A673 (cell line): ENCODE data around the gene RPS6KA2. TPM values are rescaled to one million over a fixed set of nuclear protein-coding genes. Genes with fewer than 3 reads are reported as not detected.

Source experiments
- BruUV-seq: library from RNA; stranded (reverse); fragments of 400-500 nt; replicated peaks from 2 replicates; lab custom pipeline; 2021; lab: Mats Ljungman, UMichigan
- CTCF ChIA-PET: fragments of 300-600 bp; sonication (Branson Sonifier 250); formaldehyde crosslinking; loops from one replicate; lab custom pipeline; 2022; ENCODE audit warnings: antibody characterized with exemption; lab: Charles Lee
- POLR2A ChIA-PET: fragments of 300-600 bp; sonication (Branson Sonifier 250); formaldehyde crosslinking; loops from one replicate; lab custom pipeline; 2022; ENCODE audit warnings: antibody characterized with exemption; ENCODE audit not compliant: low non-redundant PET; lab: Charles Lee
- DNase-seq: peaks from one replicate; pipeline ENCODE4 v3.0.0-alpha.2; 2015; ENCODE audit warnings: low spot score
- H3K27ac ChIP-seq: fragments of 200-600 bp; sonication (generic); 2 replicates; pipeline ENCODE4 v1.5.1; 2016; ENCODE audit warnings: mixed run types, low read depth, mild to moderate bottlenecking, mixed read lengths, antibody characterized with exemption, low read length; ENCODE audit not compliant: poor library complexity, severe bottlenecking
- H3K27me3 ChIP-seq: fragments of 200-600 bp; sonication (generic); replicated peaks from 2 replicates; pipeline ENCODE4 v1.6.1; 2017; ENCODE audit warnings: mixed run types, low read depth, mild to moderate bottlenecking, mixed read lengths, antibody characterized with exemption, low read length; ENCODE audit not compliant: insufficient read depth, poor library complexity
- H3K36me3 ChIP-seq: fragments of 200-600 bp; sonication (generic); 2 replicates; pipeline ENCODE4 v1.6.1; 2016; ENCODE audit warnings: mixed run types, mild to moderate bottlenecking, mixed read lengths, antibody characterized with exemption, low read length; ENCODE audit not compliant: insufficient read depth, poor library complexity, severe bottlenecking
- H3K4me1 ChIP-seq: fragments of 200-600 bp; sonication (generic); 2 replicates; pipeline ENCODE4 v1.6.1; 2017; ENCODE audit warnings: mixed run types, mild to moderate bottlenecking, mixed read lengths, antibody characterized with exemption, low read length; ENCODE audit not compliant: insufficient read depth, poor library complexity, severe bottlenecking
- H3K4me3 ChIP-seq: fragments of 200-600 bp; sonication (generic); 2 replicates; pipeline ENCODE4 v1.5.1; 2016; ENCODE audit warnings: low read depth, mixed run types, mild to moderate bottlenecking, mixed read lengths, low read length; ENCODE audit not compliant: poor library complexity, severe bottlenecking
- H3K9me3 ChIP-seq: fragments of 200-600 bp; sonication (generic); 2 replicates; pipeline ENCODE4 v1.6.1; 2016; ENCODE audit warnings: mixed run types, low read depth, mild to moderate bottlenecking, mixed read lengths, antibody characterized with exemption, low read length; ENCODE audit not compliant: poor library complexity, severe bottlenecking
- CTCF ChIP-seq: fragments of 300-800, 200-600 bp; sonication (generic); conservative IDR thresholded peaks from 2 replicates; pipeline ENCODE4 v1.5.1; 2017; ENCODE audit warnings: low read depth, mild to moderate bottlenecking, antibody characterized with exemption, low read length, moderate library complexity, mixed read lengths
- EZH2 ChIP-seq: fragments of 200-600 bp; sonication (generic); IDR thresholded peaks from 2 replicates; pipeline ENCODE4 v1.6.1; 2017; ENCODE audit warnings: borderline replicate concordance, low read depth, mild to moderate bottlenecking, mixed read lengths, antibody characterized with exemption, low read length; ENCODE audit not compliant: poor library complexity, severe bottlenecking
- intact Hi-C: fragments of 100-400 bp; cut with micrococcal nuclease; formaldehyde crosslinking; loops from one replicate; pipeline ENCODE4 v1.10.0; 2022; ENCODE audit not compliant: unreplicated experiment
- total RNA-seq: library from RNA; stranded (reverse); gene quantifications from 2 replicates; pipeline ENCODE4 v1.2.3, GENCODE V29; 2021

Gene RPS6KA2
- total RNA-seq, 1 experiment from 2014 or later = 30.1 TPM

DNA sequence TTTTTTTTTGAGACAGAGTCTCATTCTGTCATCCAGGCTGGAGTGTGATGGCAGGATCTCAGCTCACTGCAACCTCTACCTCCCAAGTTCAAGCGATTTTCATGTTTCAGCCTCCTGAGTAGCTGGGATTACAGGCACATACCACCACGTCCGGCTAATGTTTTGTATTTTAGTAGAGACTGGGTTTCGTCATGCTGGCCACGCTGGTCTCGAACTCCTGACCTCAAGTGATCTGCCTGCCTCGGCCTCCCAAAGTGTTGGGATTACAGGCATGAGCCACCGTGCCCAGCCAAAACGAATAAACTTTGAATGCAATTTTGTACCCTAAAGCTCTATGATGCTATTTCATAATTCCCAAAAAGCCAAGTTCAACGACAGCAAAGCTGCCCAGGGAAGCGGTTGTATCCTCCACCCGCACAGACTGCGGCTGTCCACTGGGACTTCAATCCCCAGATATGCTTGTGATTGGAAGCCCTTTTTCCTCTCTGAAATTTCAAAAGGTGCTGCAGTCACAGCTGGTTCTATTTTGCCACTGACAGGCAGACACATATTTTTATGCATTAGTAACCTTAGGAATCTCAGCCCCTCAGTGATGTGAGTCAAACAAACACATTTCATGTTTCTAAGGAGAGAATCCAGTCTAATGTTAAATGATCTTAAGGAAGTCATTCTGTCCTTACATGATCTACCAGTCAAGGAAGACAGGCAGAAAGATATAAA is 31.8 kb downstream of the RPS6KA2 start:
- Histone ChIP-seq H3K4me1 (peaks cover 4% of the 10 kb centered on the region), H3K27ac (no peak overlapping the region), H3K36me3 (no peaks in the 10 kb centered on the region), H3K27me3 (no peaks in the 10 kb centered on the region), H3K9me3 (no peaks in the 10 kb centered on the region), H3K4me3 (no peak overlapping the region)
- POLR2A ChIA-PET = no interaction called here
- CTCF ChIA-PET = no interaction called here
- TF ChIP-seq CTCF (no peak), EZH2 (no peak)
- DNase-seq = no peak
- intact Hi-C loops = no loop called here
- BruUV-seq = no TSS peak

DNA sequence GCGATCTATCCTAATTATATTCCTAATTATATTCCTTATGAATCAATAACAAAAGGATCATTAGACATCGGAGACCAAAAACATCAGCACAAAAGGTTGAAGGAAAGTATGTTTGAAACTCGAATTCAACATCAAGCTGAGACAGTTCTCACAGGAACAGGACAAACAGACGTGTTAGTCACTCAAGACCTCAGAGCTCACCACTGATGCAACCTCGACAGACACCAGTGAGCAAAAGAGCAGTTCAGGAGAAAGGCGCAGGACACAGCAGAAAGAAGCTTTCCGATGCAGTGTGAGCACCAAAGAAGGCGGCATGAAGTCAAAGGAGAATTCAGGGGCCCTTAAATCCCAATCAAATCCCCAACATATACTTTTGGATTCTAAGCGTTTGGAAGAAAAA is 34.2 kb downstream of the RPS6KA2 start:
- Histone ChIP-seq H3K4me1 (peaks cover 28% of the 10 kb centered on the region), H3K27ac (no peak overlapping the region), H3K4me3 (no peak overlapping the region), H3K9me3 (no peaks in the 10 kb centered on the region), H3K36me3 (no peaks in the 10 kb centered on the region), H3K27me3 (no peaks in the 10 kb centered on the region)
- intact Hi-C loops = no loop called here
- DNase-seq = no peak
- BruUV-seq = no TSS peak
- TF ChIP-seq EZH2 = no peak
- no peak for TF ChIP-seq CTCF
- CTCF ChIA-PET = no interaction called here
- POLR2A ChIA-PET = no interaction called here

GRCh38 chr6:166591961-166592520 is 35.0 kb downstream of the RPS6KA2 start:
- ChIA-PET CTCF (no interaction called here), POLR2A (no interaction called here)
- H3K4me1 ChIP-seq = peaks cover 33% of the 10 kb centered on the region
- H3K4me3 ChIP-seq = no peak overlapping the region
- no peaks in the 10 kb centered on the region for H3K36me3 ChIP-seq
- H3K27me3 ChIP-seq = no peaks in the 10 kb centered on the region
- no peak for DNase-seq
- intact Hi-C loops = no loop called here
- BruUV-seq = no TSS peak
- no peak for TF ChIP-seq EZH2
- no peaks in the 10 kb centered on the region for H3K9me3 ChIP-seq
- no peak overlapping the region for H3K27ac ChIP-seq
